Caco-2 (cell line): ENCODE results near the gene VPS39. TPM values are rescaled to one million over a fixed set of nuclear protein-coding genes. Genes with fewer than 3 reads are reported as not detected.

Experiments used
- BruUV-seq: library from RNA; stranded (reverse); fragments of 400-500 nt; replicated peaks from 2 replicates; lab custom pipeline; 2021; lab: Mats Ljungman, UMichigan
- CTCF ChIA-PET: fragments of 300-600 bp; sonication (Branson Sonifier 250); formaldehyde crosslinking; loops from one replicate; lab custom pipeline; 2022; ENCODE audit warnings: antibody characterized with exemption; lab: Charles Lee
- POLR2A ChIA-PET: fragments of 300-600 bp; sonication (Branson Sonifier 250); formaldehyde crosslinking; loops from one replicate; lab custom pipeline; 2022; ENCODE audit warnings: antibody characterized with exemption; lab: Charles Lee
- DNase-seq, 2 experiments: peaks; one replicate each; pipeline versions ENCODE4 v3.0.0 to v3.0.0-alpha.2; 2020 to 2022
- H3K27me3 ChIP-seq: replicated peaks from 2 replicates; pipeline ENCODE4 v1.6.0; 2011; ENCODE audit warnings: low read length; ENCODE audit not compliant: control insufficient read depth, insufficient read depth
- H3K36me3 ChIP-seq: 2 replicates; pipeline ENCODE4 v1.5.1; 2011; ENCODE audit warnings: low read length; ENCODE audit not compliant: control insufficient read depth, insufficient read depth
- H3K4me1 ChIP-seq: fragments of 250-450 bp; sonication (Bioruptor Pico); 2 replicates; pipeline ENCODE4 v1.5.1; 2020; ENCODE audit warnings: mild to moderate bottlenecking
- H3K4me3 ChIP-seq: 2 replicates; pipeline ENCODE4 v1.5.1; 2011; ENCODE audit warnings: low read depth, mild to moderate bottlenecking, control low read depth, low read length
- H3K9me3 ChIP-seq: fragments of 250-450 bp; sonication (Bioruptor Pico); 2 replicates; pipeline ENCODE4 v1.5.1; 2020; ENCODE audit warnings: mild to moderate bottlenecking, moderate library complexity
- H3K27ac Mint-ChIP-seq: one replicate; pipeline ENCODE4 v1.8.0; 2022; ENCODE audit warnings: mixed read lengths; ENCODE audit not compliant: unreplicated experiment
- H3K27me3 Mint-ChIP-seq: one replicate; pipeline ENCODE4 v1.8.0; 2022; ENCODE audit warnings: mixed read lengths; ENCODE audit not compliant: insufficient read depth, unreplicated experiment
- H3K36me3 Mint-ChIP-seq: one replicate; pipeline ENCODE4 v1.8.0; 2022; ENCODE audit warnings: mild to moderate bottlenecking, mixed read lengths; ENCODE audit not compliant: insufficient read depth, unreplicated experiment
- H3K4me1 Mint-ChIP-seq: one replicate; pipeline ENCODE4 v1.8.0; 2022; ENCODE audit warnings: low read depth, mixed read lengths; ENCODE audit not compliant: unreplicated experiment
- H3K4me3 Mint-ChIP-seq: one replicate; pipeline ENCODE4 v1.8.0; 2022; ENCODE audit warnings: mild to moderate bottlenecking, moderate library complexity, mixed read lengths; ENCODE audit not compliant: unreplicated experiment
- H3K9me3 Mint-ChIP-seq: one replicate; pipeline ENCODE4 v1.8.0; 2022; ENCODE audit warnings: mixed read lengths; ENCODE audit not compliant: unreplicated experiment
- intact Hi-C: fragments of 100-400 bp; cut with micrococcal nuclease; formaldehyde crosslinking; loops from one replicate; pipeline ENCODE4 v1.10.0; 2022; ENCODE audit not compliant: unreplicated experiment
- total RNA-seq: library from RNA; stranded (reverse); gene quantifications from 2 replicates; pipeline ENCODE4 v1.2.3, GENCODE V29; 2022
- TF ChIP-seq, protein P1 (sequence below), 2 experiments: fragments of 200-600 bp in 1 of 2; IDR thresholded peaks; 1 replicate in 1 of 2; 2 replicates in 1 of 2; pipeline versions ENCODE4 v1.5.1 to v1.8.0; 2011 to 2022; ENCODE audit warnings: antibody characterized with exemption in 1 of 2, control low read depth in 1 of 2, inconsistent platforms in 1 of 2, low read depth in 1 of 2, low read length in 1 of 2, mild to moderate bottlenecking in 1 of 2, moderate library complexity in 1 of 2; ENCODE audit not compliant: insufficient read depth in 1 of 2, severe bottlenecking in 1 of 2, unreplicated experiment in 1 of 2

Gene VPS39
- total RNA-seq, 1 experiment from 2014 or later: 48.4 TPM

DNA sequence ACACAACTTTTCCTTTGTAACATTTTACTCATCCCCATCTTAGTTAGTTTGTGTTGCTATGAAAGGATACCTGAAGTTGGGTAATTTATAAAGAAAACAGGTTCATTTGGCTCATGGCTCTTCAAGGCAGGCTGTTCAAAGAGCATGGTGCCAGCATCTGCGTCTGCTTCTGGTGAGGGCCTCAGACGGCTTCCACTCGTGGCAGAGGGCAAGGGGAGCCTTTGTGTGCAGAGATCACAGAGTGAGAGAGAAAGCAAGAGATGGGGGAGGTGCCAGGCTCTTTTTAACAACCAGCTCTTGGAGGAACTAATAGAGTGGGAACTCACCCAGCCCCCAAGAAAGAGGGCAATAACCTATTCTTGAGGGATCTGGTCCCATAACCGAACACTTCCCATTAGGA lies 74.7 kb downstream of the VPS39 start:
- Histone ChIP-seq H3K36me3 (no peaks in the 10 kb centered on the region), H3K4me3 (no peak overlapping the region), H3K4me1 (no peaks in the 10 kb centered on the region), H3K27me3 (no peaks in the 10 kb centered on the region), H3K9me3 (peaks cover 4% of the 10 kb centered on the region; the same call in 1 of the 2 replicates)
- Mint-ChIP-seq H3K9me3 (peaks cover 18% of the 10 kb centered on the region), H3K36me3 (peaks cover 4% of the 10 kb centered on the region), H3K27me3 (peaks cover 4% of the 10 kb centered on the region), H3K4me1 (peaks cover 7% of the 10 kb centered on the region), H3K4me3 (no peak overlapping the region), H3K27ac (no peak overlapping the region)
- ChIA-PET POLR2A (no interaction called here), CTCF (interaction anchor here (1.0 to 1.4 kb wide), 3 partner anchors 41 to 252 kb away, joined by 3 to 7 read pairs (median 6); no protein-coding TSS in a partner anchor)
- DNase-seq: no peak
- TF ChIP-seq, protein P1, sequence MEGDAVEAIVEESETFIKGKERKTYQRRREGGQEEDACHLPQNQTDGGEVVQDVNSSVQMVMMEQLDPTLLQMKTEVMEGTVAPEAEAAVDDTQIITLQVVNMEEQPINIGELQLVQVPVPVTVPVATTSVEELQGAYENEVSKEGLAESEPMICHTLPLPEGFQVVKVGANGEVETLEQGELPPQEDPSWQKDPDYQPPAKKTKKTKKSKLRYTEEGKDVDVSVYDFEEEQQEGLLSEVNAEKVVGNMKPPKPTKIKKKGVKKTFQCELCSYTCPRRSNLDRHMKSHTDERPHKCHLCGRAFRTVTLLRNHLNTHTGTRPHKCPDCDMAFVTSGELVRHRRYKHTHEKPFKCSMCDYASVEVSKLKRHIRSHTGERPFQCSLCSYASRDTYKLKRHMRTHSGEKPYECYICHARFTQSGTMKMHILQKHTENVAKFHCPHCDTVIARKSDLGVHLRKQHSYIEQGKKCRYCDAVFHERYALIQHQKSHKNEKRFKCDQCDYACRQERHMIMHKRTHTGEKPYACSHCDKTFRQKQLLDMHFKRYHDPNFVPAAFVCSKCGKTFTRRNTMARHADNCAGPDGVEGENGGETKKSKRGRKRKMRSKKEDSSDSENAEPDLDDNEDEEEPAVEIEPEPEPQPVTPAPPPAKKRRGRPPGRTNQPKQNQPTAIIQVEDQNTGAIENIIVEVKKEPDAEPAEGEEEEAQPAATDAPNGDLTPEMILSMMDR (IDR thresholded peaks at IDR 0.05; ENCODE audit: insufficient read depth in 1 of 2, low read depth in 1 of 2, low read length in 1 of 2, severe bottlenecking in 1 of 2, unreplicated experiment in 1 of 2): no peak
- intact Hi-C loops: no loop called here
- BruUV-seq: no TSS peak

DNA sequence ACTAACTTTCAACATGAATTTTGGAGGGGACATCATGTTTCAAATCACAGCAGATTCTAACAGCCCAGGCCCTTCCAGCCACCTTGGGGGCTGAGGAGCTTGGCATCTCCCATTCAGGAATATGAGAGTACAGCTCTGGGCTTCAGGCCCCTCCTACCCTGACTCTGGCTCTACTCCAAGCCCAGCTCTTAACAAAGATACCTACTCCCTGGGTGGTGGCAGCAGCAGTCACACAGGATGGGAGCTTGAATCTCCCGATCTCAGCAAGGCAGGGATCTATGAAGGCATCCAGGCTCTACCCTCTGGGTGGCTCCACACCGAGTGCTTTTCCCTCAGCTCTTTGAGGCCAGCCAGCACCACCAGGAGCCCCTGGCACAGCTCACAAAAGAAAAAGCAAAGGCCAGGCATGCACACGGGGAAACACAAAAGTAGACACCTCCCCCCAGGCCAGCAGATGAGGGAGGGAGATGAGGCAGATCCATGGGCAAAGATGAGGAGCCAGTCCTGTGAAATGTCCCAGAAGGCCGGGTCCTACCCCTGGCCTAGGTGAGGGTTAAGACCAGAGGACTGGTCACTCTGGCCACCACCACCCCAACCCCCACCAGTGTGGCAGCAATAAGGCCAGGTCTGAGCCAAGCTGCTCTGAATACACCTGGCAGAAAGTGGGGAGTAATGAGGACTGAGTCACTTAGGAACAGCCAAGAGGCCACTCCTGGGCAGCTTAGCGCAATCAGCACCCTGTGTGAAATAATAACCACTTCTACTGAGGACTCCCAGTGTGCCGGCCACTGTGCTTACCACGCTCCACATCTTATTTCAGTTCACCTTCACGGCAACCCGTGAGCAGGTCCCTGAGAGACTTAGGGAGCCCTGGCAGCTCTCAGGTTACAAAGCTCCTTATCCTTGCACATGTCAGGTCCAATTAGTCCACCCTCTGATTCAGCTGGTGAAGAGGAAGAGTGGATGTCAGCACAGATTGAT lies 76.0 kb downstream of the VPS39 start:
- DNase-seq: no peak
- H3K9me3 Mint-ChIP-seq: peaks cover 7% of the 10 kb centered on the region
- H3K4me1 Mint-ChIP-seq: peaks cover 7% of the 10 kb centered on the region
- peaks cover 4% of the 10 kb centered on the region for H3K27me3 Mint-ChIP-seq
- TF ChIP-seq, protein P1 (IDR thresholded peaks at IDR 0.05; ENCODE audit: insufficient read depth in 1 of 2, low read depth in 1 of 2, low read length in 1 of 2, severe bottlenecking in 1 of 2, unreplicated experiment in 1 of 2): no peak
- POLR2A ChIA-PET: no interaction called here
- Histone ChIP-seq H3K9me3 (no peaks in the 10 kb centered on the region), H3K4me1 (no peaks in the 10 kb centered on the region), H3K36me3 (no peaks in the 10 kb centered on the region), H3K27me3 (no peaks in the 10 kb centered on the region), H3K4me3 (no peak overlapping the region)
- BruUV-seq: no TSS peak
- CTCF ChIA-PET: interaction anchor here (1.5 kb wide), 1 partner anchor 47 kb away, joined by 3 read pairs; no protein-coding TSS in a partner anchor
- intact Hi-C loops: no loop called here
- H3K36me3 Mint-ChIP-seq: no peaks in the 10 kb centered on the region
- no peak overlapping the region for H3K4me3 Mint-ChIP-seq
- H3K27ac Mint-ChIP-seq: no peak overlapping the region

DNA sequence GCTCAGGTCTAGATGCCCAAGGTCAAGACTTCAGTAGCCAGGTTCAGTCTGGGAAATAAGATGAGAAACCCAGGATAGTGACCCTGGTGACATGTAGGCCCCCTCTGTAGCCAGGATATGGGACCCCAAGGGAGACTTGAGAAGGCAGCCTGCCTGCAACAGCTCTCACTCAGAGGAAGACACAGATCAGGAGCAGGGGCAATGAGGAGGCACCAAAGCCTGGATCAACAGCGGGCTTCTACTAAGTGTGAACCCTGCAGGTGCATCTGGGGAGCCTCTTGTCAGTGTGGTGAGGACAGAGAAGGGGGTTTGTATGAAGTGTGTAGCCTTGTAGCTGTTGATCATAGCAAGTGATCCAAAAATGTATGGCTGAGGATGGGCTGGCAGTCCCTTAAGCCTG lies 77.1 kb downstream of the VPS39 start:
- intact Hi-C loops: no loop called here
- H3K4me1 Mint-ChIP-seq: peaks cover 7% of the 10 kb centered on the region
- ChIA-PET POLR2A (no interaction called here), CTCF (interaction anchor here (1.5 kb wide), 1 partner anchor 46 kb away, joined by 3 read pairs; no protein-coding TSS in a partner anchor)
- H3K36me3 ChIP-seq: no peaks in the 10 kb centered on the region
- peaks cover 4% of the 10 kb centered on the region for H3K27me3 Mint-ChIP-seq
- no peak for DNase-seq
- H3K4me3 Mint-ChIP-seq: no peak overlapping the region
- BruUV-seq: no TSS peak
- no peaks in the 10 kb centered on the region for H3K36me3 Mint-ChIP-seq
- no peak overlapping the region for H3K4me3 ChIP-seq
- H3K4me1 ChIP-seq: no peaks in the 10 kb centered on the region
- no peaks in the 10 kb centered on the region for H3K9me3 ChIP-seq
- H3K27me3 ChIP-seq: no peaks in the 10 kb centered on the region
- no peaks in the 10 kb centered on the region for H3K9me3 Mint-ChIP-seq
- TF ChIP-seq, protein P1 (IDR thresholded peaks at IDR 0.05; ENCODE audit: insufficient read depth in 1 of 2, low read depth in 1 of 2, low read length in 1 of 2, severe bottlenecking in 1 of 2, unreplicated experiment in 1 of 2): no peak
- no peak overlapping the region for H3K27ac Mint-ChIP-seq
